Activated naive CD8-positive, alpha-beta T cell treated with anti-CD3 and anti-CD28 coated beads, Interleukin-2, amount 10 ng/mL, durations not matched to agents 7 days and 5 days (primary cell): Measurements from ENCODE around the gene PRIMPOL. TPM values are rescaled to one million over a fixed set of nuclear protein-coding genes. Genes with fewer than 3 reads are reported as not detected.

Source experiments
- ATAC-seq: fragments of 150-1000 bp; cut with Tn5 transposase; one replicate; pipeline ENCODE4 v1.10.0; 2021; ENCODE audit warnings: low read depth, moderate library complexity
- POLR2A ChIA-PET: fragments of 350-600 bp; sonication (Branson Sonifier 250); formaldehyde crosslinking; loops from one replicate; lab custom pipeline; 2021; ENCODE audit warnings: antibody characterized with exemption; lab: Charles Lee
- DNase-seq: peaks from one replicate; pipeline ENCODE4 v3.0.0; 2021
- H3K27ac Mint-ChIP-seq: one replicate; pipeline ENCODE4 v1.8.0; 2022; ENCODE audit warnings: mild to moderate bottlenecking, mixed read lengths
- H3K27me3 Mint-ChIP-seq: one replicate; pipeline ENCODE4 v1.8.0; 2022; ENCODE audit warnings: mild to moderate bottlenecking, moderate library complexity, mixed read lengths
- H3K36me3 Mint-ChIP-seq: one replicate; pipeline ENCODE4 v1.8.0; 2021; ENCODE audit warnings: mild to moderate bottlenecking, mixed read lengths
- H3K4me1 Mint-ChIP-seq: one replicate; pipeline ENCODE4 v1.8.0; 2021; ENCODE audit warnings: mixed read lengths
- H3K4me3 Mint-ChIP-seq: one replicate; pipeline ENCODE4 v1.8.0; 2022; ENCODE audit warnings: mild to moderate bottlenecking, moderate library complexity, mixed read lengths
- H3K9me3 Mint-ChIP-seq: one replicate; pipeline ENCODE4 v1.8.0; 2021; ENCODE audit warnings: mixed read lengths
- total RNA-seq, 2 experiments: library from RNA; stranded (reverse); gene quantifications; one replicate each; pipeline ENCODE4 v1.2.3, GENCODE V29; 2021

The PRIMPOL gene
- total RNA-seq, 2 experiments from 2014 or later, result 22.5 to 25.0 TPM

DNA sequence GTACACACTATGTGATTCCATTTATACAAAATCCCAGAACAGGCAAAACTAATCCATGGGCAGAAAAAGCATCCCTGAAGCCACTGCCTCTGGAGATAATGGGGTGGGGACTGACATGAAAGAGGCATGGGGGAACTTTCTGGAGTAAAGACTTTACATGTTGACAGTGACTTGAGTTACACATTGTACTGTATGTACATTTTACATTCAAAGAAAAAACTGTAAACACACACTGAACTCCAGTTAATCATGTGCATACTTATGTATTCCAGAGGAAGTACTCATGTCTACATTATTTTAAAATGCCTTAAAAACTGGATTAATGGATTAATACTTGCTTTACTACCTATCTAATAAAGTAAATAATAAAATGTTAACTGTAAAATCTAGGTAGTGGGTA lies 62.8 kb downstream of the PRIMPOL start:
- peaks cover 53% of the 10 kb centered on the region for H3K36me3 Mint-ChIP-seq
- no peaks in the 10 kb centered on the region for H3K27me3 Mint-ChIP-seq
- H3K4me3 Mint-ChIP-seq, result no peak overlapping the region
- POLR2A ChIA-PET, result no interaction called here
- no peaks in the 10 kb centered on the region for H3K9me3 Mint-ChIP-seq
- DNase-seq (no peak), ATAC-seq (no peak)
- peaks cover 5% of the 10 kb centered on the region for H3K4me1 Mint-ChIP-seq
- no peak overlapping the region for H3K27ac Mint-ChIP-seq

DNA sequence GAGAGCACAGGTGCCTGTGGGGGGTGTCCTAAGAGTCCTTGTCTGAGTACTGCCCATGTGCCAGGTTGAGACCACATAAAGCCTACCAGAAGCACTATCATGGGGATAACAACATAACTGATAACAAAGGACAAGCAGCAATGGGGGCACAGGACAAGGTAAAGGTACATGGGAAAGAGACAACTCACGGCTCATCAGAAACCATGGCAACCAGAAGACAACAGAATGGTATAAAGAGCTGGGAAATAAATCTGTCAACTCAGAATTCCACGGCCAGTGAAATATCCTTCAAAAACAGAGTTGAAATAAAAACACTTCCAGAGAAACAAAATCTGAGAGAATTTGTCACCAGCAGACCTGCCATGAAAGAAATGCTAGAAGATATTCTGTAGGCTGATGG lies 64.3 kb downstream of the PRIMPOL start:
- Mint-ChIP-seq H3K9me3 (no peaks in the 10 kb centered on the region), H3K4me1 (peaks cover 9% of the 10 kb centered on the region), H3K27ac (no peak overlapping the region), H3K27me3 (no peaks in the 10 kb centered on the region), H3K4me3 (no peak overlapping the region), H3K36me3 (peaks cover 53% of the 10 kb centered on the region)
- DNase-seq (no peak), ATAC-seq (no peak)
- POLR2A ChIA-PET, result no interaction called here

DNA sequence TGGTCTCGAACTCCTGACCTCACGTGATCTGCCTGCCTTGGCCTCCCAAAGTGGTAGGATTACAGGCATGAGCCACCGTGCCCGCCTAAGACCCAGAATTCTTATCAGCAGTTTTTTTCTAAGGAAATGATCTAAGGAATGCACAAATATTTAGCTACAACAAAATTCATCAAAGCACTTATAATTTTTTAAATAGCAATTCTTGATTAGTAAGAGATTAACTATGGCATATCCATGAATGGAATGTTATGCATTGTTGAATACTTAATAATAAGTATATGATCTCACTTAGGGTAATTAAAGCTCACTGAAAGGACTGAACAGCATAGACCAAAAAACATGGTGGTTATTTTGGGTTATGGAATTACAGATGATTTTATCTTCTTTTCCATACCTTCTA lies 66.0 kb downstream of the PRIMPOL start:
- no peak overlapping the region for H3K27ac Mint-ChIP-seq

DNA sequence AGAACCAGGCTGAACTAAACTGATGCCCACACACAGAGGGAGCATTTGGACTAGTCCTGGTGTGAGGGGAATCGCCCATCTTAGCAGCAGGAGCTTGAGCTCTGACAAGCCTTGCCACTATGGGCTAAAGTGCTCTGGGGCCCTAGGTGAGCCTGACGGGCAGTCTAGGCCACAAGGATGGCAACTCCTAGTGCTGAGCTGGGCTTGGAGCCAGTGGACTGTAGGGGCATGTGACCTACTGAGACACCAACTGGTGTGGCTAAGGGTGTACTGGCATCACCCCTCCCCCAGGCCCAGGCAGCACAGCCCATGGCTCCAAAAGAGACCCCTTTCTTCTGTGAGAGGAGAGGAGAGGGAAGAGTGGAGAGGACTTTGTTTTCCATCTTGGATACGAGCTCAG lies 69.9 kb downstream of the PRIMPOL start:
- H3K4me1 Mint-ChIP-seq, result peaks cover 25% of the 10 kb centered on the region
- no peaks in the 10 kb centered on the region for H3K27me3 Mint-ChIP-seq
- no peak for ATAC-seq
- H3K4me3 Mint-ChIP-seq, result no peak overlapping the region
- no peak overlapping the region for H3K27ac Mint-ChIP-seq
- POLR2A ChIA-PET, result interaction anchor here (1.1 to 1.3 kb wide), 2 partner anchors 15 to 22 kb away, joined by 3 to 4 read pairs; partner anchors contain the start of gene CENPU
- DNase-seq, result no peak
- peaks cover 68% of the 10 kb centered on the region for H3K36me3 Mint-ChIP-seq
- peaks cover 2% of the 10 kb centered on the region for H3K9me3 Mint-ChIP-seq

More for the DNA sequence above, 66.0 kb downstream of the PRIMPOL start:
- Mint-ChIP-seq H3K9me3 (no peaks in the 10 kb centered on the region), H3K4me1 (peaks cover 13% of the 10 kb centered on the region), H3K4me3 (no peak overlapping the region), H3K36me3 (peaks cover 56% of the 10 kb centered on the region), H3K27me3 (no peaks in the 10 kb centered on the region)
- ATAC-seq (no peak), DNase-seq (no peak)
- POLR2A ChIA-PET, result no interaction called here

DNA sequence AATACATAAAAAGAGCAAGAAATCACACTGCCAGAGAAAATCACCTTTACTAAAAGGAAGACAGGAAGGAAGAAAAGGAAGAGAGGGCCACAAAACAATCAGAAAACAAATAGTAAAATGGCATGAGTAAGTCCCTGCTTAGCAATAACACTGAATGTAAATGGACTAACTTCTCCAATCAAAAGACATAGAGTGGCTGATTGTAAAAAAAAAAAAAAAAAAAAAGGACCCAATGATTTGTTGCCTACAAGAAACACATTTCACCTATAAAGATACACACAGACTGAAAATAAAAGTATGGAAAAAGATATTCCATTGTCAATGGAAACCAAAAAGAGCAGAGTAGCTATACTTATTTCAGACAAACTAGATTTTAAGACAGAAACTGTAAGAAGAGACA lies 71.7 kb downstream of the PRIMPOL start:
- Mint-ChIP-seq H3K27me3 (no peaks in the 10 kb centered on the region), H3K4me1 (peaks cover 26% of the 10 kb centered on the region), H3K4me3 (no peak overlapping the region), H3K9me3 (peaks cover 2% of the 10 kb centered on the region), H3K27ac (no peak overlapping the region), H3K36me3 (peaks cover 66% of the 10 kb centered on the region)
- POLR2A ChIA-PET, result interaction anchor here (0.7 to 2.2 kb wide), 2 partner anchors 12 to 457 kb away, joined by 5 to 9 read pairs; partner anchors contain the start of gene CENPU
- DNase-seq, result no peak
- ATAC-seq, result no peak

DNA sequence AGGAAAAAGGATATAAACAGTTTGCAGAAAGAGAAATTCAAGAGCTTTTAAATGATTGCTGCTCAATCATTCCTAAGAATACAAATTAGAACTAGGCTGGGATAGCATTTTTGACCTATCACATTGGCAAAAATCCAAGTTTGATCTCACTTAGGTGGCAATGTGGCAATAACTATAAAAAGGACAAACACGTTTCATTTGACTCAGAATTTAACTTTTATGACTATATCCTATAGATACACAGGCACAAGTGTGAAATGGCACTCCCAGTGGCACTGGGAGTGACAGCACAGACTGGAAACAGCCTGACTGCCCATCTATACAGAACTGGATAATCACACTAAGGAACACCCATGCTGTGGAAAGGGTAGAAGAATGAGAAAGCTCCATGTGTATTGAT lies 73.3 kb downstream of the PRIMPOL start:
- H3K9me3 Mint-ChIP-seq, result peaks cover 2% of the 10 kb centered on the region
- no peak for DNase-seq
- H3K27me3 Mint-ChIP-seq, result no peaks in the 10 kb centered on the region
- POLR2A ChIA-PET, result interaction anchor here (2.2 kb wide), 1 partner anchor 11 kb away, joined by 9 read pairs; the partner anchor contains the start of gene CENPU
- H3K27ac Mint-ChIP-seq, result no peak overlapping the region
- no peak overlapping the region for H3K4me3 Mint-ChIP-seq
- peaks cover 27% of the 10 kb centered on the region for H3K4me1 Mint-ChIP-seq
- ATAC-seq, result no peak
- peaks cover 68% of the 10 kb centered on the region for H3K36me3 Mint-ChIP-seq

DNA sequence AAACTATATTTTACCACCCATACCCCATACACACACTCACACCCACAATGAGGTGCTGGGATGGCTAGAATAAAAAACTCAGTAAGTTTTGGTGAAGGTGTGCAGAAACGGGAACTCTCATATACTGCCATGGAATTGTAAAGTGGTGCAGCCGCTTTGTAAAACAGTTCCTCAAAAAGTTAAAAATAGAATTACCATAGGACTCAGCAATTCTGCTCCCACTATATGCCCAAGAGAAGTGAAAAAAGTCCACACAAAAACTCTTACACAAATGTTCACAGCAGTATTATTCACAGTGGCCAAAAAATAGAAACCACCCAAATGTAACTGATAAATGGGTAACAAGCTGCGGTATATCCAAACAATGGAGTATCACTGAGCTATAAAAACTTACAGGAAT lies 77.9 kb downstream of the PRIMPOL start:
- no peak for DNase-seq
- peaks cover 35% of the 10 kb centered on the region for H3K4me1 Mint-ChIP-seq
- no peak overlapping the region for H3K4me3 Mint-ChIP-seq
- H3K36me3 Mint-ChIP-seq, result peaks cover 46% of the 10 kb centered on the region
- H3K27me3 Mint-ChIP-seq, result no peaks in the 10 kb centered on the region
- no peaks in the 10 kb centered on the region for H3K9me3 Mint-ChIP-seq
- no peak for ATAC-seq
- POLR2A ChIA-PET, result no interaction called here
- H3K27ac Mint-ChIP-seq, result peak overlapping the region; percentile 13

DNA sequence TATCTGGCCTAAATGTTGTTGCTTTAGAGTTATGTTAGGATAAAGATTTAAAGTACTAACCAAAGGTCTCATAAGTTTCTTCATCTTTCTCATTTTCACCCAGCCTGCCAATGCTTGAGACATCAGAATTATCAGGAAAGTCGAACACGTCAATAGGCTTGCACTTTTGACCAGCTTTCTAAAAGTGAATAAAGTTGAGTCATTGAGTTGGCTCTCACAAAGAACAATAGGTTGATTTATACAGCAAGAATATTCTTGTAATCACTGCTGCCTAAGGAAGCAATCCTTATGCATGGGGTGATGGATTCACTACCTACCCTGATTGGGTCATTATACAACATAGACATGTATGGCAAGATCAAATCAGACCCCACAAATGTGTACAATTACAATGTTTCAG lies 79.3 kb downstream of the PRIMPOL start:
- peaks cover 37% of the 10 kb centered on the region for H3K36me3 Mint-ChIP-seq
- H3K27me3 Mint-ChIP-seq, result no peaks in the 10 kb centered on the region
- peaks cover 32% of the 10 kb centered on the region for H3K4me1 Mint-ChIP-seq
- no peak overlapping the region for H3K4me3 Mint-ChIP-seq
- H3K27ac Mint-ChIP-seq, result no peak overlapping the region
- no peak for ATAC-seq
- POLR2A ChIA-PET, result interaction anchor here (0.6 kb wide), 1 partner anchor 40 kb away, joined by 3 read pairs; no protein-coding TSS in a partner anchor
- no peaks in the 10 kb centered on the region for H3K9me3 Mint-ChIP-seq
- DNase-seq, result no peak

DNA sequence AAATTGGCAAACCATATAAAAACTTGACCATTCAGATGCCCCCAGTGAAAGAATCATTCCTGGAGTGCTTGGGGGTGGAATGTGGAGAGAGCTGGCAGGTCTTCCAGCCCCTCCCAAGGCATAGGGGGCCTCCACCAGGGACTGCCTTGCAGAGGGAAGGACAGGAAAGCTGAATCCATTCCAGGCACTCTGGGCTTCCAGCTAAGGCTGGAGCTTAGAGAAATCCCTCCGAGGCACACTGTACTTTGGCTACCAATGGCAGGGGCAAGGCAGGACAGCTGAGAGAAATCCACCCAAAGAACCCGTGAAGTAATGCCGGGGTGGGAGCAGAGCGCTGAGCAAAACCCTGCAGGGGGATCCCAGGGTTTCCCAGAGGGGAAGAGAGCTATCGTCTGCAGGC lies 80.4 kb downstream of the PRIMPOL start:
- POLR2A ChIA-PET, result interaction anchor here (1.9 kb wide), 1 partner anchor 81 kb away, joined by 8 read pairs; the partner anchor contains the start of genes CASP3 and PRIMPOL

DNA sequence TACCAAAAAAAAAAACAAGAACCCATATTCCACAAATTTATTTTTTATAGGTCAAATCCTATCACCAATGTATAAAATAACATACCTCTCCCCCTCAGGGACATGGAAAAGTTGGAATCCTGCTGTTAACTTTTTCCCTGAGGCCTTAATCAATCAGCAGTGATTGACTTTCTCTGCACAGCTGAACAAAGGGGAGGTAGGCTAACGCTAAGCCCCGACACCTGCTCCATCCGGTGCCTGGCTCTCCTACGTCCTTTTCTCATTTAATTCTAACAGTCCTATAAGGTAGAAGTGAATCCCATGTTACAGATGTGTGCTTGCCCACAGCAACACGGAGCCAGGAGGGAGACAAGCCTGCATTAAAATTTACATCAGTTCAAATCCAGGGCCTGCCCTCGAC lies 81.5 kb downstream of the PRIMPOL start:
- H3K4me3 Mint-ChIP-seq, result no peak overlapping the region
- no peaks in the 10 kb centered on the region for H3K27me3 Mint-ChIP-seq
- POLR2A ChIA-PET, result interaction anchor here (1.9 kb wide), 1 partner anchor 82 kb away, joined by 8 read pairs; the partner anchor contains the start of genes CASP3 and PRIMPOL
- no peak for ATAC-seq
- H3K27ac Mint-ChIP-seq, result no peak overlapping the region
- H3K36me3 Mint-ChIP-seq, result peaks cover 28% of the 10 kb centered on the region
- DNase-seq, result no peak
- no peaks in the 10 kb centered on the region for H3K9me3 Mint-ChIP-seq
- H3K4me1 Mint-ChIP-seq, result peaks cover 35% of the 10 kb centered on the region

More for the DNA sequence above, 80.4 kb downstream of the PRIMPOL start:
- Mint-ChIP-seq H3K4me1 (peaks cover 35% of the 10 kb centered on the region), H3K36me3 (peaks cover 31% of the 10 kb centered on the region), H3K9me3 (no peaks in the 10 kb centered on the region), H3K27me3 (no peaks in the 10 kb centered on the region), H3K27ac (no peak overlapping the region), H3K4me3 (no peak overlapping the region)
- ATAC-seq (no peak), DNase-seq (no peak)

DNA sequence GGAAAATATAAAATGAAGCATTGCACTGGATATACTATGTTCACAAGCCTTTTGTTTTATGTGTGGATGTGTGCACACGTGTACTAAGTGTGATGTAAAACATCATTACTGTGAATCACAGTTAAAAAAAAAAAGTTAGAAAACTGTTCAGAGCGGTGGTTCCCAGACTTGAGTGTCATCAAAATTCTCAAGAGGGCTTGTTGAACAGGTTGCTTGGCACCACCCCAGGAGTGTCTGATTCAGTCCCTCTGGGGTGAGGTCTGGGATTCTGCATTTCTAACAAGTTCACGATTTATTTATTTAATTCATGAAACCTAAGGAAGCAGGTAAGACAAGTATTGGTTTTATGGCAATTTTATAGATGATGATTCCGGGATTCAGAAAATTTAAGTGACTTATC lies 82.6 kb downstream of the PRIMPOL start:
- peak overlapping the region; percentile 23 for H3K27ac Mint-ChIP-seq
- no peak for DNase-seq

DNA sequence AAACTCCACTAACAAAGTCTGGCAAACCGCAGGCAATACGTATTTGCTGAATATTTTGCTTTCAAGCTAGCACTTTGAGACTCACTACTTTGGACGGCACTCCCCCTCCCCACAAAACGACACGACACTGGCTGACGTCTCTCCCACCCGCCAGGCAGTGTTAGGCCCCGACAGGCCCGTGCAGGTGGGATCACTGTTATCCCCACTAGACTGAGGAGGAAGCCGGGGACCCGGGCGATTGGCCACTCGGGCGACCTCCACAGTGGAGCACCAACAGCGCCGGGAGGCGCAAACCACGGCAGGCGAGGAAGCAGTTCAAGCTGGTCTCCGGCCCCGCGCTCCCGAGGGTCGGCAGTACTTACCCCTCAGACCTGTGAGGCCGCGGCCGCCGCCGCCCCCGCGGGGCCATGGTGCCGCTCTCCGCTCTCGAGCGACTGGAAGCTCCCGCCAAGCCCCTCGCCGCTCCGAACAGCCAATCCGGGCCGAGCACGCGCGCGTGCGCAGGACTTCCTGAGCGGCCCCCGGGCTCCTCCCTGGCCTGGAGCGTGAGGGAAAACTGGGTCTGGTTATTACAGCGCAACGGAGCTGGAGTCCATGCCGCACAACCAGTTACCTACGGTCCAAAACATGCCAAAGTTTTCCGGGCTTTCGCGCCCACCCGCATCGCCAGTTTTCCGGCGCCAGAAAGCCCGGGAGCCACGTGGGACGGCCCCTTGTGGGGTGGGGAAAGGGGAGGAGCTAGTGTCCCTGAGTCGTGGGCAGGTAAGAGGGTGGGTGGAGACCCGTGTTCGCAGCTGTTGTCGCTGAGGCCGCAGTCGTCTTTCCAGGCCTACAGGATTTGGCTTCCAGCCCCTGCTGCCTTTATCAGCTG lies 84.4 kb downstream of the PRIMPOL start, which contains the start of gene CENPU:
TSS of gene CENPU (minus strand) at position 443 of the 871 bp plus-strand sequence. CDS start at position 409, 34 bp downstream.
- peaks cover 8% of the 10 kb centered on the region for H3K36me3 Mint-ChIP-seq
- no peaks in the 10 kb centered on the region for H3K27me3 Mint-ChIP-seq
- ATAC-seq, result peak; percentile 97
- POLR2A ChIA-PET, result interaction anchor here (0.6 to 2.8 kb wide), 29 partner anchors 8 to 517 kb away, joined by 3 to 48 read pairs (median 5); partner anchors contain the start of genes ACSL1, CASP3, IRF2 and PRIMPOL
- H3K4me1 Mint-ChIP-seq, result peaks cover 28% of the 10 kb centered on the region
- peak within 1 kb of the TSS; percentile 99 for H3K4me3 Mint-ChIP-seq
- no peaks in the 10 kb centered on the region for H3K9me3 Mint-ChIP-seq
- peak; percentile 97 for DNase-seq
- H3K27ac Mint-ChIP-seq, result peak within 1 kb of the TSS; percentile 96

More for the DNA sequence above, 82.6 kb downstream of the PRIMPOL start:
- POLR2A ChIA-PET, result interaction anchor here (0.7 to 2.8 kb wide), 3 partner anchors 8 to 1313 kb away, joined by 3 to 48 read pairs (median 4); partner anchors contain the start of genes CASP3 and PRIMPOL
- no peaks in the 10 kb centered on the region for H3K9me3 Mint-ChIP-seq
- H3K4me3 Mint-ChIP-seq, result peak overlapping the region; percentile 99
- no peaks in the 10 kb centered on the region for H3K27me3 Mint-ChIP-seq
- no peak for ATAC-seq
- H3K36me3 Mint-ChIP-seq, result peaks cover 21% of the 10 kb centered on the region
- H3K4me1 Mint-ChIP-seq, result peaks cover 31% of the 10 kb centered on the region

DNA sequence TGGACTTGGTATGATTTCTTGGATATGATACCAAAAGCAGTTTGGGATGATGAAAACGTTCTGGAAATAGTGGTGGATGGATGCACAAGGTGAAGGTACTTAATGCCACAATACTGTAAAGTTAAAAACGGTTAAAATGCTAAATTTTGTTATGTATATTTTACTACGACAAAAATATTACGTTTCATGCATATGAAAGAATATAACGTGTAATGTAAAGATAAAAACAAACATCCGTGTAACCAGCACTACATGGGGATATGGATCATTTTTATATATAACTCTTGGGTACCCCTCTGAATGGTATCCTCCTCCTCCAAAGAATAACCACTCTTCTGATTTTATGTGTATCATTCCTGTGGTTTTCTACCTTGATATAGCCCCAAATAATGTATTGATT lies 85.2 kb downstream of the PRIMPOL start:
- DNase-seq (no peak), ATAC-seq (no peak)
- Mint-ChIP-seq H3K4me3 (peak overlapping the region; percentile 99), H3K4me1 (peaks cover 28% of the 10 kb centered on the region), H3K9me3 (no peaks in the 10 kb centered on the region), H3K27ac (peak overlapping the region; percentile 96), H3K36me3 (peaks cover 5% of the 10 kb centered on the region), H3K27me3 (no peaks in the 10 kb centered on the region)
- POLR2A ChIA-PET, result interaction anchor here (0.6 to 2.8 kb wide), 23 partner anchors 8 to 584 kb away, joined by 3 to 48 read pairs (median 5); partner anchors contain the start of genes ACSL1, CASP3, IRF2 and PRIMPOL
